Measurements from ENCODE around the gene ZNF816.
A peak's percentile ranks its signal among the peaks of the same experiment; 100 is the strongest.

DNA sequence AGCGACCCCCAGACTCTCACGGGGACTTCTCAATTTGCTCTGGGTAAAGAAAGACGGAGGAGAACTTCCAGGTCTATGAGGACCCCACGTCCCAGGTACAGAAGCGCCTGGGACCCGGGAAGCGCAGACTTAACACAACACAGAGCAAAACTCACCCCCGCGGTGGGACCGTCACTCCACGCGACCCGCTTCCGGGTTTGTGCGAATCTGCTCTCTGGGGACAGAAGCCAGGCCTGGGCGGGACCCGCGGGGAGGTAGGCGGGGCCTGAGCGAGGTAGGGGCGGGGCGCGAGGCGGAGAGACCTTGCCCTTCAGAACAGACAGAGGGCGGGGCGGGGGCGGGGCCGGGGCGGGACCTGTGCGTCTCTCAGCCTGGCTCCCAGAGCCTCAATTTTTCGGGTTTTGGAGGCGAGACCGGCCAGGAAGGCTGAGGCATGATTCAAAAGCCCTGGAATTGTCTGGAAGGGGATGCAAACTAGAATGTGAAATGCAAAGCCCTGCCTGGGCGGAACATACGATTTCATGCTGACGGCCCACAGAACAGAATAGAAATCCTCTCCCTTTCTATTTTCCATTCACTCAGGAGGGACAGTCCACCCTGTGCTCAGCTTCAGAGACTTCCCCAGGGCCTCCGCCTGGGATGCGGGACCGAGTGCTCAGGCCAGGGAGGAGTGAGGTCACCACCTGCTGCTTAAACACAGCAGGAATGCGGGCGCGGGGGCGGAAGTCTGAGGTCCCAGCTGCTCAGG lies 20.1 kb downstream of the ZNF816 start:
- TF ChIP-seq, protein P1, sequence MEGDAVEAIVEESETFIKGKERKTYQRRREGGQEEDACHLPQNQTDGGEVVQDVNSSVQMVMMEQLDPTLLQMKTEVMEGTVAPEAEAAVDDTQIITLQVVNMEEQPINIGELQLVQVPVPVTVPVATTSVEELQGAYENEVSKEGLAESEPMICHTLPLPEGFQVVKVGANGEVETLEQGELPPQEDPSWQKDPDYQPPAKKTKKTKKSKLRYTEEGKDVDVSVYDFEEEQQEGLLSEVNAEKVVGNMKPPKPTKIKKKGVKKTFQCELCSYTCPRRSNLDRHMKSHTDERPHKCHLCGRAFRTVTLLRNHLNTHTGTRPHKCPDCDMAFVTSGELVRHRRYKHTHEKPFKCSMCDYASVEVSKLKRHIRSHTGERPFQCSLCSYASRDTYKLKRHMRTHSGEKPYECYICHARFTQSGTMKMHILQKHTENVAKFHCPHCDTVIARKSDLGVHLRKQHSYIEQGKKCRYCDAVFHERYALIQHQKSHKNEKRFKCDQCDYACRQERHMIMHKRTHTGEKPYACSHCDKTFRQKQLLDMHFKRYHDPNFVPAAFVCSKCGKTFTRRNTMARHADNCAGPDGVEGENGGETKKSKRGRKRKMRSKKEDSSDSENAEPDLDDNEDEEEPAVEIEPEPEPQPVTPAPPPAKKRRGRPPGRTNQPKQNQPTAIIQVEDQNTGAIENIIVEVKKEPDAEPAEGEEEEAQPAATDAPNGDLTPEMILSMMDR (IDR thresholded peaks at IDR 0.05; ENCODE audit: insufficient read depth, low read length), result no peak
- TF ChIP-seq GABPA (IDR thresholded peaks at IDR 0.05; ENCODE audit: low read depth) (no peak), POLR2AphosphoS5 (IDR thresholded peaks at IDR 0.05; ENCODE audit: low read depth) (peak; percentile 78)
